H9 (cell line): Measurements from ENCODE around the gene NUP188. TPM values are rescaled to one million over a fixed set of nuclear protein-coding genes. Genes with fewer than 3 reads are reported as not detected.
A peak's percentile ranks its signal among the peaks of the same experiment; 100 is the strongest.

Experiments
- DNase-seq: peaks from one replicate; pipeline ENCODE4 v3.0.0-alpha.2; 2017
- H2AFZ ChIP-seq: one replicate; pipeline ENCODE4 v1.6.1; 2013; ENCODE audit warnings: mild to moderate bottlenecking, low read length, control low read depth, moderate library complexity
- H2AK5ac ChIP-seq: 2 replicates; pipeline ENCODE4 v1.6.1; 2013; ENCODE audit warnings: low read length, control low read depth, mixed read lengths; ENCODE audit not compliant: insufficient read length
- H2BK120ac ChIP-seq: one replicate; pipeline ENCODE4 v1.6.1; 2013; ENCODE audit warnings: low read depth, mild to moderate bottlenecking, low read length, control low read depth, inconsistent platforms; ENCODE audit not compliant: poor library complexity, severe bottlenecking
- H2BK12ac ChIP-seq: 2 replicates; pipeline ENCODE4 v1.6.1; 2013; ENCODE audit warnings: low read length, control low read depth, mixed read lengths, low read depth; ENCODE audit not compliant: insufficient read length
- H2BK15ac ChIP-seq: 2 replicates; pipeline ENCODE4 v1.6.1; 2013; ENCODE audit warnings: low read depth, low read length, control low read depth
- H2BK20ac ChIP-seq: one replicate; pipeline ENCODE4 v1.6.1; 2013; ENCODE audit warnings: low read depth, mild to moderate bottlenecking, low read length, control low read depth, inconsistent platforms; ENCODE audit not compliant: poor library complexity, severe bottlenecking
- H2BK5ac ChIP-seq: 2 replicates; pipeline ENCODE4 v1.6.1; 2013; ENCODE audit warnings: low read length, control low read depth, mixed read lengths; ENCODE audit not compliant: insufficient read length
- H3K14ac ChIP-seq: 2 replicates; pipeline ENCODE4 v1.6.1; 2013; ENCODE audit warnings: low read length, control low read depth; ENCODE audit not compliant: insufficient read depth
- H3K18ac ChIP-seq: 2 replicates; pipeline ENCODE4 v1.6.1; 2013; ENCODE audit warnings: low read depth, mild to moderate bottlenecking, mixed read lengths, low read length, control low read depth; ENCODE audit not compliant: insufficient read length
- H3K23ac ChIP-seq: 2 replicates; pipeline ENCODE4 v1.6.1; 2013; ENCODE audit warnings: low read length, control low read depth, mixed read lengths, low read depth; ENCODE audit not compliant: insufficient read length
- H3K23me2 ChIP-seq: 2 replicates; pipeline ENCODE4 v1.6.1; 2013; ENCODE audit warnings: low read depth, mild to moderate bottlenecking, mixed read lengths, low read length, control low read depth; ENCODE audit not compliant: insufficient read length, poor library complexity, severe bottlenecking
- H3K27ac ChIP-seq: 2 replicates; pipeline ENCODE4 v1.5.1; 2013; ENCODE audit warnings: low read length, control low read depth, mixed read lengths, low read depth; ENCODE audit not compliant: insufficient read length
- H3K27me3 ChIP-seq: 2 replicates; pipeline ENCODE4 v1.6.1; 2013; ENCODE audit warnings: low read length, control low read depth, inconsistent platforms; ENCODE audit not compliant: insufficient read depth
- H3K4ac ChIP-seq: 2 replicates; pipeline ENCODE4 v1.6.1; 2013; ENCODE audit warnings: low read depth, mild to moderate bottlenecking, control low read depth, inconsistent platforms, low read length, moderate library complexity
- H3K4me1 ChIP-seq: 2 replicates; pipeline ENCODE4 v1.6.1; 2013; ENCODE audit warnings: low read length, control low read depth, inconsistent platforms; ENCODE audit not compliant: insufficient read depth
- H3K4me2 ChIP-seq: 2 replicates; pipeline ENCODE4 v1.6.1; 2013; ENCODE audit warnings: low read length, control low read depth, mixed read lengths; ENCODE audit not compliant: insufficient read length, insufficient read depth
- H3K56ac ChIP-seq: 2 replicates; pipeline ENCODE4 v1.6.1; 2013; ENCODE audit warnings: low read depth, mild to moderate bottlenecking, mixed read lengths, low read length, control low read depth; ENCODE audit not compliant: insufficient read length
- H3K79me1 ChIP-seq: 2 replicates; pipeline ENCODE4 v1.6.1; 2013; ENCODE audit warnings: low read depth, mild to moderate bottlenecking, moderate library complexity, low read length, control low read depth, inconsistent platforms; ENCODE audit not compliant: insufficient read depth, poor library complexity, severe bottlenecking
- H3K79me2 ChIP-seq: 2 replicates; pipeline ENCODE4 v1.6.1; 2013; ENCODE audit warnings: low read length, control low read depth, inconsistent platforms; ENCODE audit not compliant: insufficient read depth
- H3K9ac ChIP-seq: 2 replicates; pipeline ENCODE4 v1.6.1; 2013; ENCODE audit warnings: low read length, control low read depth, mixed read lengths; ENCODE audit not compliant: insufficient read length; ENCODE audit errors: extremely low read depth
- H3K9me3 ChIP-seq: one replicate; pipeline ENCODE4 v1.6.1; 2013; ENCODE audit warnings: low read depth, low read length, inconsistent platforms; ENCODE audit not compliant: control insufficient read depth
- H3T11ph ChIP-seq: one replicate; pipeline ENCODE4 v1.6.1; 2013; ENCODE audit warnings: mild to moderate bottlenecking, low read length, control low read depth, inconsistent platforms
- H4K20me1 ChIP-seq: one replicate; pipeline ENCODE4 v1.6.1; 2013; ENCODE audit not compliant: control insufficient read depth, insufficient read length, insufficient read depth
- H4K5ac ChIP-seq: 2 replicates; pipeline ENCODE4 v1.6.1; 2013; ENCODE audit warnings: low read depth, mild to moderate bottlenecking, mixed read lengths, low read length, control low read depth; ENCODE audit not compliant: insufficient read length
- H4K8ac ChIP-seq: replicated peaks from 2 replicates; pipeline ENCODE4 v1.6.1; 2013; ENCODE audit warnings: low read length, control low read depth, mixed read lengths, low read depth; ENCODE audit not compliant: insufficient read length
- H4K91ac ChIP-seq: 2 replicates; pipeline ENCODE4 v1.6.1; 2013; ENCODE audit warnings: low read depth, mild to moderate bottlenecking, moderate library complexity, mixed read lengths, low read length, control low read depth; ENCODE audit not compliant: insufficient read length
- H3K27ac Mint-ChIP-seq, 3 experiments: 2 replicates in 2 of 3; 3 replicates in 1 of 3; pipeline ENCODE4 v1.8.0; 2020 to 2021; ENCODE audit warnings: mixed read lengths in 3 of 3, mild to moderate bottlenecking in 1 of 3, moderate library complexity in 1 of 3
- H3K27me3 Mint-ChIP-seq: 2 replicates; pipeline ENCODE4 v1.8.0; 2021; ENCODE audit warnings: low read depth, mild to moderate bottlenecking, moderate library complexity, mixed read lengths
- H3K36me3 Mint-ChIP-seq, 3 experiments: 2 replicates in 2 of 3; 3 replicates in 1 of 3; pipeline ENCODE4 v1.8.0; 2020 to 2021; ENCODE audit warnings: low read depth in 3 of 3, mixed read lengths in 3 of 3; ENCODE audit not compliant: insufficient read depth in 1 of 3
- H3K4me1 Mint-ChIP-seq, 2 experiments: 2 replicates each; pipeline ENCODE4 v1.8.0; 2020; ENCODE audit warnings: mixed read lengths in 2 of 2
- H3K4me3 Mint-ChIP-seq, 2 experiments: 2 replicates in 1 of 2; 3 replicates in 1 of 2; pipeline ENCODE4 v1.8.0; 2020 to 2021; ENCODE audit warnings: mild to moderate bottlenecking in 2 of 2, mixed read lengths in 2 of 2, moderate library complexity in 1 of 2
- H3K9me3 Mint-ChIP-seq, 2 experiments: 2 replicates in 1 of 2; 3 replicates in 1 of 2; pipeline ENCODE4 v1.8.0; 2020; ENCODE audit warnings: mild to moderate bottlenecking in 2 of 2, mixed read lengths in 2 of 2, moderate library complexity in 1 of 2
- WGBS: extraction: QIAGEN DNeasy Blood & Tissue Kit; methylation state at CpG from one replicate; pipeline ENCODE4 v1.1.7; 2013; ENCODE audit warnings: missing lambda C conversion rate, low lambda C conversion rate, mixed read lengths; ENCODE audit not compliant: insufficient read length; ENCODE audit errors: extremely low coverage; 5-methylcytosine and 5-hydroxymethylcytosine counted together
- total RNA-seq: library from RNA; stranded (reverse); gene quantifications from 2 replicates; pipeline ENCODE4 v1.2.1, GENCODE V29; 2021
- TF ChIP-seq, protein P1 (sequence below): fragments of 200-600 bp; sonication (generic); conservative IDR thresholded peaks from 3 replicates; pipeline ENCODE4 v1.8.0; 2021; ENCODE audit warnings: antibody characterized with exemption, mild to moderate bottlenecking

NUP188 gene
- total RNA-seq, 1 experiment from 2014 or later, result 101 TPM

DNA sequence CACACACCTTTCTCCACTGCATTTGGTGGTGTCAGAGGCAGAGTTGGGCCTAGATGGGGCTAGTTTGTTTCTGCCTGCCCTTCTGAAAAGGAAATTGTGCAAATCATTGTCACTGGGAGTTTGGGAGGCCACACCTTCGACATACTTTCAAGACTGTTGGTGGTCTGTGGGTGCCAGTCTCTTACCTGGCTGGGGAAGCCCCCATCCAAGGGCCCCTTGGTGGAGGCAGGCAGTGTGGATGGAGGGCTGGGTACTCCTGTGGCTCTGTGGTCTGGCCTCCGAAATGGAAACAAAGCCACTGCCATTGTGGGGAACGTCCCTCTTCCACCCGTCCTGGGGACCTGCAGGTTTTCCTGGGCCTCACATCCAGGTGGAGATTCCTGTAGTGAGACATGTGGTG lies 37.6 kb upstream of the NUP188 start:
- Histone ChIP-seq H3K9ac (no peak overlapping the region), H3K14ac (no peak overlapping the region), H3K27me3 (no peaks in the 10 kb centered on the region), H2BK5ac (no peak overlapping the region), H3K9me3 (no peaks in the 10 kb centered on the region), H3K18ac (no peak overlapping the region), H4K5ac (no peak overlapping the region), H4K8ac (no peak overlapping the region), H2BK20ac (no peak overlapping the region), H3K56ac (no peak overlapping the region), H3K4me2 (no peak overlapping the region), H2BK120ac (no peak overlapping the region), H3K23ac (no peak overlapping the region), H3K79me1 (peaks cover 7% of the 10 kb centered on the region), H2AK5ac (no peak overlapping the region), H3T11ph (no peak overlapping the region), H3K4ac (no peak overlapping the region), H2AFZ (no peak overlapping the region), H3K27ac (no peak overlapping the region), H3K79me2 (peaks cover 7% of the 10 kb centered on the region; the same call in 1 of the 2 replicates), H2BK12ac (no peak overlapping the region), H4K20me1 (no peaks in the 10 kb centered on the region), H3K4me1 (peaks cover 5% of the 10 kb centered on the region; the same call in 1 of the 2 replicates), H4K91ac (no peak overlapping the region), H2BK15ac (no peak overlapping the region), H3K23me2 (no peaks in the 10 kb centered on the region)
- Mint-ChIP-seq H3K9me3 (no peaks in the 10 kb centered on the region), H3K4me3 (no peak overlapping the region), H3K27ac (peak overlapping the region in 2 of 3 experiments; percentile 53 to 76; a peak in 4 of 7 replicates), H3K27me3 (peaks cover 2% of the 10 kb centered on the region; the same call in 1 of the 2 replicates), H3K36me3 (peaks cover 40 to 68% (median 46%) of the 10 kb centered on the region in 3 experiments), H3K4me1 (peaks cover 29 to 30% of the 10 kb centered on the region in 2 experiments)
- TF ChIP-seq, protein P1, sequence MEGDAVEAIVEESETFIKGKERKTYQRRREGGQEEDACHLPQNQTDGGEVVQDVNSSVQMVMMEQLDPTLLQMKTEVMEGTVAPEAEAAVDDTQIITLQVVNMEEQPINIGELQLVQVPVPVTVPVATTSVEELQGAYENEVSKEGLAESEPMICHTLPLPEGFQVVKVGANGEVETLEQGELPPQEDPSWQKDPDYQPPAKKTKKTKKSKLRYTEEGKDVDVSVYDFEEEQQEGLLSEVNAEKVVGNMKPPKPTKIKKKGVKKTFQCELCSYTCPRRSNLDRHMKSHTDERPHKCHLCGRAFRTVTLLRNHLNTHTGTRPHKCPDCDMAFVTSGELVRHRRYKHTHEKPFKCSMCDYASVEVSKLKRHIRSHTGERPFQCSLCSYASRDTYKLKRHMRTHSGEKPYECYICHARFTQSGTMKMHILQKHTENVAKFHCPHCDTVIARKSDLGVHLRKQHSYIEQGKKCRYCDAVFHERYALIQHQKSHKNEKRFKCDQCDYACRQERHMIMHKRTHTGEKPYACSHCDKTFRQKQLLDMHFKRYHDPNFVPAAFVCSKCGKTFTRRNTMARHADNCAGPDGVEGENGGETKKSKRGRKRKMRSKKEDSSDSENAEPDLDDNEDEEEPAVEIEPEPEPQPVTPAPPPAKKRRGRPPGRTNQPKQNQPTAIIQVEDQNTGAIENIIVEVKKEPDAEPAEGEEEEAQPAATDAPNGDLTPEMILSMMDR, result no peak
- no peak for DNase-seq
- WGBS, result no CpG with 5 or more reads among the region's 4 CpGs
